Loucy (cell line): ENCODE results near the gene MUC13.

Experiments
- EZH2phosphoT487 ChIP-seq: fragments of 200-600 bp; IDR thresholded peaks from 2 replicates; pipeline ENCODE4 v1.6.1; 2018; ENCODE audit warnings: antibody characterized with exemption, mild to moderate bottlenecking, moderate library complexity, borderline replicate concordance
- TF ChIP-seq, protein P1 (sequence below): fragments of 200-600 bp; sonication (generic); conservative IDR thresholded peaks from 2 replicates; pipeline ENCODE4 v1.5.1; 2014; ENCODE audit warnings: mild to moderate bottlenecking, antibody characterized with exemption, low read length

DNA sequence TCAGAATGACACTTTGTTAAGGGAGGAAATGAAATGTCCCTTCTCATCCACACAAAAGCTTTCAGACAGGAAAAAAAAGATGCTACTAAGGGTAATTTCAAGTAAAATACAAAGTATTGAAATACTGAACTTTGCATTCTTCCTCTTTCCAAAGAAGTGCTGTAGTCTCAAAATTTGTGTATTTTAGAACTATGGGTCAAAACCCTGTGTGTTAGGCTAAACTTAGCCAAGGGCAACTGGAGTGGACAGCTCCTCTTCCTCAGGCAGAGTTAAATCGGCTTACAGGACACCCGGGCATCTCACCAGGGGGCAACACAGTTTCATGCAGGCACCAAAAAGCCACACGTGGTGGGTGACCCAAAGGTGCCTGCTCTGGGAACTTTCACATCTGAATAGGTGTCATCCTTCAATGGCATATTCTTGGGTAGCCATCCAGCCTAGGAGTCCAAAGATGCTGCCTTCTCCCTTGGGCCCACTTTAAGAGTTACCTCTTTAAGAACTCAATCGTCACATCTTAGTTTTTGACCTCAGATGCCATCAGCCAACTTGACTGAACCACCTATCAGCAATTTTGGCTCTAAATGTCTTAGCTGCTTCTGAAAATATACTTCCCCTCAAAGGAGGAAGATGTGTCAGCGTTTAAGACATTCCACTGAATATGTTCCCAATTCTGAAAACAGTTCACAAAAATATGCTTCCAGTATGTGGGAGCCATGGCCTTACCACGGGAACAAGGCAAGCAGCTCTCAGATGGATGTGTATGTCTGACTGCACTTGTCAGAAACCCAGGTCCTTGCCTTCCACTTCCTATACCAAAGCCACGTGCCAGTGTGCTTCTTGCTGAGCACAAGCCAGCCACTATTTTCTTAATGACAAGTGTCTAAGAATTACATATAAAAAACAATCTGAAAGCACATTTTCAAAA lies 32.2 kb upstream of the MUC13 start:
- TF ChIP-seq, protein P1, sequence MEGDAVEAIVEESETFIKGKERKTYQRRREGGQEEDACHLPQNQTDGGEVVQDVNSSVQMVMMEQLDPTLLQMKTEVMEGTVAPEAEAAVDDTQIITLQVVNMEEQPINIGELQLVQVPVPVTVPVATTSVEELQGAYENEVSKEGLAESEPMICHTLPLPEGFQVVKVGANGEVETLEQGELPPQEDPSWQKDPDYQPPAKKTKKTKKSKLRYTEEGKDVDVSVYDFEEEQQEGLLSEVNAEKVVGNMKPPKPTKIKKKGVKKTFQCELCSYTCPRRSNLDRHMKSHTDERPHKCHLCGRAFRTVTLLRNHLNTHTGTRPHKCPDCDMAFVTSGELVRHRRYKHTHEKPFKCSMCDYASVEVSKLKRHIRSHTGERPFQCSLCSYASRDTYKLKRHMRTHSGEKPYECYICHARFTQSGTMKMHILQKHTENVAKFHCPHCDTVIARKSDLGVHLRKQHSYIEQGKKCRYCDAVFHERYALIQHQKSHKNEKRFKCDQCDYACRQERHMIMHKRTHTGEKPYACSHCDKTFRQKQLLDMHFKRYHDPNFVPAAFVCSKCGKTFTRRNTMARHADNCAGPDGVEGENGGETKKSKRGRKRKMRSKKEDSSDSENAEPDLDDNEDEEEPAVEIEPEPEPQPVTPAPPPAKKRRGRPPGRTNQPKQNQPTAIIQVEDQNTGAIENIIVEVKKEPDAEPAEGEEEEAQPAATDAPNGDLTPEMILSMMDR, result no peak
- TF ChIP-seq EZH2phosphoT487, result no peak
